COLO668 (cell line): ENCODE results near the gene PRLR.
"Not testable (repeated sequence)": the region's sequence is repeated elsewhere in the genome, so short reads cannot be mapped to it uniquely, and the experiment has no call there.

Source experiments
- DNase-seq: peaks from one replicate; lab custom pipeline; 2025; ENCODE audit not compliant: unreplicated experiment; lab: John Stamatoyannopoulos, UW

PRLR gene

GRCh38 chr5:35045280-35045679 lies 185.0 kb downstream of the PRLR start:
- no peak for DNase-seq

- no peak for DNase-seq
These were observed 185.6 kb downstream of the PRLR start for GRCh38 chr5:35044649-35045048.

- DNase-seq = no peak
These were observed 187.5 kb downstream of the PRLR start for GRCh38 chr5:35042781-35043180.

DNA sequence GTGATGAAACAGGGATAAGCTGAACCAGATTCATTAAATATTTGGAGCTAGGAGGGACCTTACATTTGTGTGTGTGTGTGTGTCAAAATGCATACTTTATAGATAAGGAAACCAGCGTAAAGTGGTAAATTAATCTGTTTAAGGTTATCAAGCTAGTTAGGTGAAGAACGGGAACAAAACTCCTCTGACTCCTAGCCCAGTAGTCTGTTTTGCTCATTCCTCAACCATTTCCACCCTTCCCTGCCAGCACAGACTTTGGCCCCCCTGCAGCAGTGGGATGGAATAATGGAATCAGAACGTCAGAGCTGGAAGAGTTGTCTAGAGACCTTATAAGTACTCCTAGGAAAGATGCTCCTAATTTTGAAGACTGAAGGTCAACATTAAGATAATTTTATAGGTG lies 189.0 kb downstream of the PRLR start:
- no peak for DNase-seq

DNA sequence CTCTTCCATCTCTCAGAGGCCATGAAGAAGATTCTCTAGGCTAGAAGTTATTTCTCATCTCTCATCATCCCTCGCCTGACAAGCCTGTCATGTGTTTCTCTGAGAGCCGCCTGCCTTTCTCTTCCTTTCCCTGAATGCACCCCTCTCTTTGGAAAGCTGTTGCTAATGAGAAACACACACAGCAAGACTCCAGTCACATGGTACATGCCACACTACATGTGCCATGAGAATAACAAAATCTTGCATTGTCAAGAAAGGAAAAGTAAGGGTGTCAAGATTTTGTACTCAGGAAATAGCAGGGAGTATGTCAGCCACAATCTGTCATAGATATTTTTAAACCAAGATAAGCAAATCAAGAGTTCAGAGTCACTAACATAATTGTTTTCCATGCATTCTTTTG lies 191.4 kb downstream of the PRLR start:
- no peak for DNase-seq

DNA sequence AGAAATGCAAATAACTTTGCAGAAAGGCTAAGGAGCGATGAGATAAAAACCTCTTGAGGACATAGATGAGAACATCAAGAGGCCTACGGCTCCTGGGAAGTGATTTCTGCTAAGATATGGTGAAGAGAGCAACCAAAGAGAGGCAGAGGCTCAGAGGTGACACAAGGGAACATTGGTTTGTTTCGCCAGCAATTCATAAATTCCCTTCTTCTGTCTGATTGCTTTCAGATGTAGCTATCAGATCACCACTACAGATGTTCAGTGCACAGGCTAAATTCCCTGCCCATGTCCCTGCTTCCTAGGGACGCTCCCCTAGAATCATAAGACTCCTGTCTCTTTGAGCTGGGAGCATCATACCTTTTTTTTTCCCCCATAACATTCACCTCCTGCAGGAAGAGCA lies 193.8 kb downstream of the PRLR start:
- no peak for DNase-seq

GRCh38 chr5:35035929-35036328 lies 194.4 kb downstream of the PRLR start:
- DNase-seq = not testable (repeated sequence)

DNA sequence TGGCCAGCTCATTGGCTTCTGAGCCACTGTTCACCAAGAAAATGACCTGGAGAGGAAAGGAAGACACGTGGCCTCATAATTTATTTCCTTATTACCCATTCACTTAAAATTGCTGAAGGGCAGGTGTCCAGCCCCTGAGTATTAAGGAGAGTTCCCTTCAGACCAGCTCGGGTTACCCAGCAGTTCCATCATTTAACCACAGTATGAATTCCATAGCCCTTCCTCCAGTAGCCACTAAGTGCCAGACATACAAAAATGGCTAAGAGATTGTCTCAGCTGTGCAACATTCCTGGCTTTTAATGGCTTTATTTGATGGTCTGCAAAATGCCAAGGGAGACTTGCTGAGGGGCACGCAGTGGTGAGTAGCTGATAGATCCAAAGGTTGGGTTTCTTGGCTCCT lies 195.0 kb downstream of the PRLR start:
- DNase-seq = no peak

GRCh38 chr5:35032356-35032755 lies 197.9 kb downstream of the PRLR start:
- DNase-seq = no peak

DNA sequence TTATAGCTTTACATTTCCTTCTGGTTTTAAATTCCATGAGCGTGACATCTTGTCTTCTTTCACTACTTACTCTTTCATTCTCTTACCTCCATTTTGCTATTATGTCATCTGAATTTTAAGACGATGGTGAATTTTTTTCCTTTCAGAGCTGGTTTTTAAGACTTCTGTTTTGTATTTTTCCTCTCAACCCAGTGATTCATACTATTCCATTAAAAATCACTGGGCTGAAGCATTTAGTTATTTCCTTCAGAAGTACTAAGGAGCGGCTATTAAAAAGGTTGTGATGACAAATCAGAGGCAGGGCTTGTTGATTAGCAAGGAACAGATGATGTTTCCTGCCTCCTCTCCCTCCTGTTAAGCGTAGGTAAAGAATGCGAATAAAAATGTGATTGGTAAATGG lies 199.0 kb downstream of the PRLR start:
- no peak for DNase-seq

DNA sequence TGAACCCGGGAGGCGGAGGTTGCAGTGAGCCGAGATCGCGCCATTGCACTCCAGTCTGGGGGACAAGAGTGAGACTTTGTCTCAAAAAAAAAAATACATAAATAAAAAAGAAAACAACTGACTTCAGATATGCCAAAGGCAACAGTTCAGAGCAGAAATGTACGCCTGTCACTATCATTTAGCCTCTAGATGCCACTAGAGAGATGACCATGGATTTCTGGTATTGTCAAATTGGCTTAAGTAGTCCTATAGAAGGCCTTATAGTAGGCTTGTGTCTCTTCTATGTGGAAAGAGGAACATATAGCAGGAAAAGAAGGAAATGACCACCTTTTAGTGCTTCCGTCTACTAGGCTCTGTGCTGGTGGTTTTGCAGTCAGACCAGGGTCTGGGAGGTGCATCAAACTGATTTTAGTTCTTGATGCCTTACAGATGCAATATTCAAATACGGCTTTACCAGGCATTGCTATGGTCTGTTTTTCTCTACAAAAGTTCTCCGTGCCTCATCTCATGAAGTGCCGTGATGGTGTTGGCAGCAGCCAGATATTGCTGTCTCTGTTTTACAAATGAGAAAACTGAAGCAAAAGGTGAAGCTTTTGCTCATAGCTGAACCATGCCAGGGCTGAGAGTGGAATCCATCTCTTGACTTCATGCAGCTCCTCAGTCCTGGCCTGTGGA lies 199.7 kb downstream of the PRLR start:
- DNase-seq = no peak

DNA sequence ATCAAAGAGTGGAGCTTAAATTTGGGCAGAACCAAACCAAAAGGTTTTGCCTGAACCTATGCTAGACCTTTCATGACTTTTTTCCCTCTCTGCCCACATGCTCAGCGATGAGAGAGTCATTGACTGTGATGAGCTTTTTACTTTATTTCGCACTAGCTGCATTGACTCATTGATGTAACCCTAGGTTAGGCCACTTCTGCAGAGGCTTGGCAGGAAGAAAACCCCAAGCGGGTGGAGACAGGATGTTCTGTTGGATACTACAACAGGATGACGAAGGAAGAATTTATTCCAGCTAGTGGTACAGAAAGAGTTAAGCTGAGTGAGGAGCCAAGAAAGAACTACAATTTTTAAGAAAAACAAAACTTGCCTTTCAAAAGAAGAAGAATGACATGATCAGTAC lies 201.0 kb downstream of the PRLR start:
- DNase-seq = no peak

- DNase-seq = no peak
These were observed 203.3 kb downstream of the PRLR start for GRCh38 chr5:35026941-35027340.

- no peak for DNase-seq
These were observed 203.9 kb downstream of the PRLR start for GRCh38 chr5:35026280-35026840.

DNA sequence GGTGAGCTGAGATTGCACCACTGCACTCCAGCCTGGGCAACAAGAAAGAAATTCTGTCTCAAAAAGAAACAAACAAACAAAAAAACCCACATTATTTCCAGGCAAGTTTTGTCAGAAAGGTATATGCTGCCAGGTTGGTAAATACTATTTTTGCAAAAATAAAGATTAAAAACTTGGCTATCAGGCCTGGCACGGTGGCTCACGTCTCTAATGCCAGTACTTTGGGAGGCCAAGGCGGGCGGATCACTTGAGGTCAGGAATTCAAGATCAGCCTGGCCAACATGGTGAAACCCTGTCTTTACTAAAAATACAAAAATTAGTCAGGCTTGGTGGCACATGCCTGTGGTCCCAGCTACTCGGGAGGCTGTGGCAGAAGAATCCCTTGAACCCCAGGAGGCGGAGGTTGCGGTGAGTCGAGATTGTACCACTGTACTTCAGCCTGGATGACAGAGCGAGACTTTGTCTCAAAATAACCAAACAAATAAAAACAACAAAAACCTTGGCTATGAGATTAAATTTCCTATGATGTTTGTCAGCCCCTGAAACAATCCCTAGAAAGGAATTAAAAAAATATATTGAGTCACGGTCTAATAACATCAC lies 205.3 kb downstream of the PRLR start:
- DNase-seq = no peak

DNA sequence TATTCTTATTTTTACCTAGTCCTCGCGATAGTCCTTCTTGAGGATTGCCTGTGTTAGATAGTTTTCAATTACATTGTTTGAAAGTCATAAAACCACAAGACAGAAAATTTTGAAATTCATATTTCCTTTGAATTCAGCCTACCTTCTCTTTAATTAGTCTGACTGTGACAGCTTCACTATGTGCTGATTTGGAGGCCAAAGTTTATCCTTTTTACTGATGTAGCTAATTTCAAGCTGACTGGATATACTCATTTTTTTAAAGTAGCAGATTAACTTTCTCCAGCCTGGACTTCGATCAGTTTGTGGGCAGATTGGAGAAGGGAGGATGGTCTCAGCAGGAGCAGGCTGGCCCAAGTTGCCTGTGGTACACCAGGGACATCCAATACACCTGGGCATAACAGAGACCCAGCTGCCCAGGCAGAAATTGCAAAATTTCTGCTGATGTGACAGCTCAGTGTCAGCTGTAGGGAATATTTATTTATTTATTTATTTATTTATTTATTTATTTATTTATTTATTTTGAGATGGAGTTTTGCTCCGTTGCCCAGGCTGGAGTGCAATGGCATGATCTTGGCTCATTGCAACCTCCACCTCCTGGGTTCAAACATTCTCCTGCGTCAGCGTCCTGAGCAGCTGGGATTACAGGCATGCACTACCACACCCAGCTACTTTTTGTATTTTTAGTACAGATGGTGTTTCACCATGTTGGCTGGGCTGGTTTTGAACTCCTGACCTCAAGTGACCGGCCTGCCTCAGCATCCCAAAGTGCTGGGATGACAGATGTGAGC lies 206.7 kb downstream of the PRLR start:
- DNase-seq = no peak

DNA sequence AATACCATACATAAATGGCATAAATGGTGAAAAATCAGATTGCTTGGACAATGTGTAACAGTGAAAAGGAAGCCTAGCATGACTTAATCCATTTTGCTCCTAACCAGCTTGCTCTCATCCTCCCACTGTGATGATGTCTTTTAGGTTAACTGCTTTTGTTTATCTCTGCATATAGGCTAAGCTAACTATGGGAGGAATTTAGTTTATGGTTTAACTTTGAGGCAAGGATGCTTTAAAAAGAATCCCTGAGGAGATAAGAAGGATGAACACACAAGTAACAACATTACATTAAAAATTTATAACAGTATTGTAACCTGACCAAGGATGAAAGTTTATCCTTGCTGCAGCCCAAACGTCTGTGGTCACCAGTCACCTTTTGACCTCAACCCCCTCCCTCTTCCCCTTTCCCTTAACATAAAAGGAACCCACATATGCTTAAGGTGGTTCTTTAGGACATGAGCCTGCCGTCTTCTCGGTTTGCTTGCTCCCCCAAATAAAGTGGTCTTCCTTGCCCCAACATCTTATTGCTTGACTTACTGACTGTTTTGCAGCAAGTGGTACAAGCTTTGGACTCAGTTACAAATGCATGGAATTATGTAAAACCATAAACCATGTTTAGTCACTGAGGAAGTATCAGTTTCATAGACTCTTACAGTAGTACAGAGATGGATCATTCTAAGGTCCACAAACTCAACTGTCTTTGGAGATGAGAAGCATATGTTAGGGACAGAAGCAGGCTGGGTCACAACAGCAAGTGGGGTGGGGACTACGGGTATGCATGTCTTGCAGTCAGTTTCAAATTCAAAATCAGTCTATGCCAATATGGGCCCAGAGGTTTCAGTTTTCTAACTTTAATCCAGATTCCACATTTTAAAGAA lies 213.9 kb downstream of the PRLR start:
- DNase-seq = no peak

DNA sequence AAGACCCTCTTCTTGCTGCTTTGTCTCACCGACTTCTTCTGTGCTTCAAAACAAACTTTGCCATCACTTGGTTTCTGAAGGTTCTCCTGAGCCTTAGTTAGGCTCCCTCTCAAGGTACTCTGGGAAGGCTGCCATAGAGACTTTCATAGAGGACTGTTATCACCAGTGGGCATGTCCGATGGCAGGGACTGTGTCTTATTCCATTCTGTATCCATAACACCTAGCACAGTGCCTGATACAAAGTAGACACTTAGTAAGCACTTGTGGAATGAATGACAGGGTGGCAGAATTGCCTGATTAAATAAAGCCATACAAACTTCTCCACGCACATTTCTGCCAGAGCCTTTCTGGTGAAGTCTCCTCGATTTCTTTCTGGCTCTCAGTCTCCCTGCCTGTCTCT lies 215.2 kb downstream of the PRLR start:
- DNase-seq = no peak

- DNase-seq = no peak
These were observed 217.5 kb downstream of the PRLR start for GRCh38 chr5:35012796-35013195.

- DNase-seq = no peak
These were observed 217.9 kb downstream of the PRLR start for GRCh38 chr5:35012365-35012764.

DNA sequence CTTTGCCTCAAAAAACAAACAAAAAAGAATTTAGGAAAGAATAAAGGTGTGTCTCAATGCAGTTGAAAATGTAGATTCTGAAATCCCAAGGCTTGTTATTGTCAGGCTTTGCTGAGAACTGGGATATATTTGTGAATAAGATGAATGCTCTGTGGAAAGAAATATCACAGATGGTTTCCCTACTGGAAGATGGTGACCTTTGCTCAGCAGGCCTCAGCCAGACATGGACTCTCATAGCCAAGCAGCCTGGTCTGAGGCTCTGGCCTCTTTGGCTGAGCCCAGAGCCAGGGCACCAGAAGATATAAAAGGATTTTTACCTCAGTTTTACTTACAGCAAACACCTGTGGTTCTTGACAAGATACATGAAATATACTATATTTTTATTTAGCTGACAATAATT lies 219.6 kb downstream of the PRLR start:
- DNase-seq = no peak
